Transverse colon (tissue), 4 donors: ENCODE measurements around the gene SOS1. TPM values are rescaled to one million over a fixed set of nuclear protein-coding genes. Genes with fewer than 3 reads are reported as not detected.
A peak's percentile ranks its signal among the peaks of the same experiment; 100 is the strongest.

ENCODE experiments used
- DNase-seq: peaks from one replicate; pipeline ENCODE4 v3.0.0-alpha.2; 2019
- H3K27ac ChIP-seq, 4 donors: fragments of 200-600 bp; sonication (generic); 2 replicates each; pipeline ENCODE4 v1.5.1; 2016 to 2018; ENCODE audit warnings: inconsistent platforms in 4 of 4
- H3K27me3 ChIP-seq: fragments of 200-600 bp; sonication (generic); 2 replicates; pipeline ENCODE4 v1.5.1; 2017; ENCODE audit warnings: inconsistent platforms
- H3K36me3 ChIP-seq, 4 donors: fragments of 200-600 bp; sonication (generic); 2 replicates each; pipeline ENCODE4 v1.5.1; 2017 to 2019; ENCODE audit warnings: inconsistent platforms in 4 of 4
- H3K4me1 ChIP-seq, 4 donors: fragments of 200-600 bp; sonication (generic); 2 replicates each; pipeline ENCODE4 v1.5.1; 2017 to 2020; ENCODE audit warnings: inconsistent platforms in 4 of 4
- H3K4me3 ChIP-seq, 4 donors: fragments of 200-600 bp; sonication (generic); 1 replicate in 1 of 4; 2 replicates in 3 of 4; pipeline versions ENCODE4 v1.5.1 to v1.6.1; 2017 to 2019; ENCODE audit warnings: inconsistent platforms in 4 of 4
- H3K9me3 ChIP-seq, 2 donors: fragments of 200-600 bp; sonication (generic); 2 replicates each; pipeline ENCODE4 v1.5.1; 2017 to 2019; ENCODE audit warnings: inconsistent platforms in 2 of 2
- EP300 ChIP-seq: sonication (generic); formaldehyde crosslinking; IDR thresholded peaks from one replicate; pipeline ENCODE4 v1.6.1; 2017; ENCODE audit warnings: antibody characterized with exemption, low read depth
- POLR2A ChIP-seq: fragments of 450-650 bp; IDR thresholded peaks from one replicate; pipeline ENCODE4 v1.6.1; 2016; ENCODE audit warnings: antibody characterized with exemption, mild to moderate bottlenecking, moderate library complexity
- POLR2AphosphoS5 ChIP-seq, 3 donors: sonication (generic); formaldehyde crosslinking; IDR thresholded peaks; one replicate each; pipeline ENCODE4 v1.6.1; 2016; ENCODE audit warnings: antibody characterized with exemption in 3 of 3
- WGBS, 2 donors: methylation state at CpG; one replicate each; pipeline ENCODE4 v1.1.5; 2018; ENCODE audit warnings: low coverage in 1 of 2; 5-methylcytosine and 5-hydroxymethylcytosine counted together
- in situ Hi-C, 4 donors: fragments of 200-750 bp; cut with MboI; loops; one replicate each; pipeline versions ENCODE4 v1.15.0 to v1.15.1; 2017; ENCODE audit warnings: low sequenced_read_pairs in 3 of 4, low pct_ligation_motif_present in 1 of 4, low pct_unique_long_range_greater_than_20kb in 1 of 4
- intact Hi-C: fragments of 100-400 bp; cut with DNase I; formaldehyde crosslinking; loops from one replicate; pipeline ENCODE4 v1.15.1; 2023; ENCODE audit warnings: low total_unique reads
- total RNA-seq, 4 donors: library from RNA; depleted of rRNA; stranded (reverse); fragments of >200 nt; gene quantifications; one replicate each; pipeline ENCODE4 v1.1.0, GENCODE V29; 2016
- TF ChIP-seq, protein P1 (sequence below), 5 experiments: fragments of 200-600 bp in 3 of 5; fragments of 450-650 bp in 2 of 5; sonication (generic) in 3 of 5; IDR thresholded peaks; 1 replicate in 2 of 5; 2 replicates in 3 of 5; pipeline ENCODE4 v1.5.1; 2016 to 2017; ENCODE audit warnings: antibody characterized with exemption in 5 of 5, inconsistent platforms in 3 of 5, mild to moderate bottlenecking in 2 of 5, moderate library complexity in 1 of 5

Gene SOS1
- total RNA-seq, 4 donors from 2014 or later = 13.9 to 43.8 (median 23.0) TPM

- Histone ChIP-seq H3K4me3 (no peak overlapping the region), H3K27ac (no peak overlapping the region), H3K27me3 (no peaks in the 10 kb centered on the region), H3K4me1 (peaks cover 0 to 13% (median 5%) of the 10 kb centered on the region in 4 donors), H3K36me3 (peaks cover 0 to under 1% (median 0%) of the 10 kb centered on the region in 4 donors), H3K9me3 (no peaks in the 10 kb centered on the region)
- TF ChIP-seq POLR2AphosphoS5 (IDR thresholded peaks at IDR 0.05) (no peak), EP300 (no peak), POLR2A (no peak)
- TF ChIP-seq, protein P1, sequence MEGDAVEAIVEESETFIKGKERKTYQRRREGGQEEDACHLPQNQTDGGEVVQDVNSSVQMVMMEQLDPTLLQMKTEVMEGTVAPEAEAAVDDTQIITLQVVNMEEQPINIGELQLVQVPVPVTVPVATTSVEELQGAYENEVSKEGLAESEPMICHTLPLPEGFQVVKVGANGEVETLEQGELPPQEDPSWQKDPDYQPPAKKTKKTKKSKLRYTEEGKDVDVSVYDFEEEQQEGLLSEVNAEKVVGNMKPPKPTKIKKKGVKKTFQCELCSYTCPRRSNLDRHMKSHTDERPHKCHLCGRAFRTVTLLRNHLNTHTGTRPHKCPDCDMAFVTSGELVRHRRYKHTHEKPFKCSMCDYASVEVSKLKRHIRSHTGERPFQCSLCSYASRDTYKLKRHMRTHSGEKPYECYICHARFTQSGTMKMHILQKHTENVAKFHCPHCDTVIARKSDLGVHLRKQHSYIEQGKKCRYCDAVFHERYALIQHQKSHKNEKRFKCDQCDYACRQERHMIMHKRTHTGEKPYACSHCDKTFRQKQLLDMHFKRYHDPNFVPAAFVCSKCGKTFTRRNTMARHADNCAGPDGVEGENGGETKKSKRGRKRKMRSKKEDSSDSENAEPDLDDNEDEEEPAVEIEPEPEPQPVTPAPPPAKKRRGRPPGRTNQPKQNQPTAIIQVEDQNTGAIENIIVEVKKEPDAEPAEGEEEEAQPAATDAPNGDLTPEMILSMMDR (IDR thresholded peaks at IDR 0.05) = no peak
- 27 to 54% methylated on average over 2 to 4 of the region's 4 CpGs for WGBS, 2 donors
- no peak for DNase-seq
- intact Hi-C loops = no loop called here
- in situ Hi-C loops = no loop called here
Observed at GRCh38 chr2:39107156-39107555, 13.7 kb downstream of the SOS1 start.

GRCh38 chr2:39099870-39100728 lies 20.8 kb downstream of the SOS1 start:
- Histone ChIP-seq H3K27ac (peak overlapping the region in 1 of 4 donors; percentile 33), H3K27me3 (no peaks in the 10 kb centered on the region), H3K36me3 (no peaks in the 10 kb centered on the region), H3K4me3 (no peak overlapping the region), H3K9me3 (no peaks in the 10 kb centered on the region), H3K4me1 (peaks cover 9 to 40% (median 15%) of the 10 kb centered on the region in 4 donors)
- WGBS, 2 donors = 82 to 97% methylated on average over 3 to 7 of the region's 7 CpGs
- in situ Hi-C loops (no loop called here), intact Hi-C loops (no loop called here)
- TF ChIP-seq EP300 = no peak
- no peak for TF ChIP-seq POLR2A
- TF ChIP-seq POLR2AphosphoS5 (IDR thresholded peaks at IDR 0.05) = no peak
- TF ChIP-seq, protein P1 (IDR thresholded peaks at IDR 0.05) = no peak
- no peak for DNase-seq

DNA sequence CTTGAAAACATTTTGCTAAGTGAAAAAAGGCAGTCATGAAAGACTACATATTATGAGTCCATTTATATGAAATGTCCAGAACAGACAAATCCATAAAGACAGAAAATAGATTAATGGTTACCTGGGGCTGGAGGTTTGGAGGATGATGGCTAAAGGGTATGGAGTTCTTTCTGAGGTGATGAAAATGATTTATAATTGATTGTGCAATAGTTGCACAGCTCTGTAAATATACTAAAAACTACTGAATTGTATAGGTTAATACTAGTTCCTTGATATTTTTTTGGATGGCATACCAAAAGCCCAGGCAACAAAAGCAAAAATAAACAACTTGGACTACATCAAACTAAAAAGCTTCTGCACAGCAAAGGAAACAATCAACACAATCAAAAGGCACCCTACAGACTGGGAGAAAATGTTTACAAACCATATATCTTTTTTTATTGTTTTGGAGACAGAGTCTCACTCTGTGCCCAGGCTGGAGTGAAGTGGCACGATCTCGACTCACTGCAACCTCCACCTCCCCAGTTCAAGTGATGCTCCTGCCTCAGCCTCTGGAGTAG lies 21.5 kb downstream of the SOS1 start:
- Histone ChIP-seq H3K9me3 (no peaks in the 10 kb centered on the region), H3K4me3 (no peak overlapping the region), H3K36me3 (no peaks in the 10 kb centered on the region), H3K27ac (peak overlapping the region in 1 of 4 donors; percentile 33), H3K4me1 (peaks cover 9 to 46% (median 16%) of the 10 kb centered on the region in 4 donors), H3K27me3 (no peaks in the 10 kb centered on the region)
- in situ Hi-C loops = no loop called here
- TF ChIP-seq POLR2A (no peak), POLR2AphosphoS5 (IDR thresholded peaks at IDR 0.05) (no peak), EP300 (no peak)
- TF ChIP-seq, protein P1 (IDR thresholded peaks at IDR 0.05) = no peak
- 66% methylated on average over 2 of the region's 2 CpGs; no CpG with 5 or more reads in 1 of the 2 donors for WGBS, 2 donors
- DNase-seq = no peak
- intact Hi-C loops = no loop called here

GRCh38 chr2:39095624-39096023 lies 25.2 kb downstream of the SOS1 start:
- Histone ChIP-seq H3K4me3 (no peak overlapping the region), H3K4me1 (peaks cover 12 to 63% (median 27%) of the 10 kb centered on the region in 4 donors), H3K27me3 (no peaks in the 10 kb centered on the region), H3K27ac (peak overlapping the region in 2 of 4 donors; percentile 40 to 49), H3K36me3 (no peaks in the 10 kb centered on the region), H3K9me3 (no peaks in the 10 kb centered on the region)
- TF ChIP-seq, protein P1 (IDR thresholded peaks at IDR 0.05) = no peak
- TF ChIP-seq EP300 = no peak
- no peak for TF ChIP-seq POLR2AphosphoS5 (IDR thresholded peaks at IDR 0.05)
- TF ChIP-seq POLR2A = no peak
- in situ Hi-C loops (no loop called here), intact Hi-C loops (no loop called here)
- DNase-seq = no peak
- 50 to 57% methylated on average over 1 of the region's 1 CpG for WGBS, 2 donors
